Central memory CD8-positive, alpha-beta T cell (primary cell): Measurements from ENCODE around the gene PRKAR1B.

Experiments used
- ATAC-seq: fragments of 150-1000 bp; cut with Tn5 transposase; replicated peaks from 2 replicates; pipeline ENCODE4 v1.10.0; 2022; ENCODE audit warnings: mild to moderate bottlenecking, moderate FRiP score, moderate number of reproducible peaks; ENCODE audit not compliant: poor library complexity, severe bottlenecking; ENCODE audit errors: extremely low read depth
- DNase-seq, 2 donors: peaks; one replicate each; pipeline ENCODE4 v3.0.0; 2021; ENCODE audit warnings: low spot score in 2 of 2
- H3K27ac Mint-ChIP-seq: one replicate; pipeline ENCODE4 v1.8.0; 2022; ENCODE audit warnings: low read depth, mild to moderate bottlenecking, moderate library complexity, mixed read lengths
- H3K27me3 Mint-ChIP-seq: one replicate; pipeline ENCODE4 v1.8.0; 2022; ENCODE audit warnings: mixed read lengths
- H3K36me3 Mint-ChIP-seq: one replicate; pipeline ENCODE4 v1.8.0; 2022; ENCODE audit warnings: mild to moderate bottlenecking, moderate library complexity, mixed read lengths; ENCODE audit not compliant: insufficient read depth
- H3K4me1 Mint-ChIP-seq: one replicate; pipeline ENCODE4 v1.8.0; 2022; ENCODE audit warnings: mixed read lengths
- H3K4me3 Mint-ChIP-seq: one replicate; pipeline ENCODE4 v1.8.0; 2022; ENCODE audit warnings: mild to moderate bottlenecking, moderate library complexity, mixed read lengths
- H3K9me3 Mint-ChIP-seq: one replicate; pipeline ENCODE4 v1.8.0; 2022; ENCODE audit warnings: mixed read lengths

The PRKAR1B gene

GRCh38 chr7:628826-629225, 98.3 kb downstream of the PRKAR1B start:
- Mint-ChIP-seq H3K4me1 (no peaks in the 10 kb centered on the region), H3K9me3 (peaks cover 15% of the 10 kb centered on the region), H3K27me3 (no peaks in the 10 kb centered on the region), H3K4me3 (no peak overlapping the region), H3K36me3 (no peaks in the 10 kb centered on the region), H3K27ac (no peak overlapping the region)
- DNase-seq (no peak), ATAC-seq (no peak)

DNA sequence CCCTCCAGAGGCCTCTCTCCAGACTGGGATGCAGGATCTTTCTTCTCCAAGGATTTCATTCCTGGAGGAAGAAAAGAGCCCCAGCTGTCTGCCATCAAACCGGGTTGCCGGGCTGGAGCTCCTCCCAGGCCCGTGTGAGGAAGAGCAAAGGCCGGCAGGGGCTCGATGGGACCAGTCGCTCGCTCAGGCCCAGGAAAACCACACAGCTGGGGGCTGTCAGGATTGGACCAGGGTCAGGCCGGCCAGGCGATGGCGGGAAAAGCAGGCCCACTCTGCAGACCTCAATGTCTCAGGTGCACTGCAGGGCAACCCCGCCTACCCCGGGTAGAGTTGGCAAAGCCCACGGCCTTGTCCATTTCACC, 98.7 kb downstream of the PRKAR1B start:
- ATAC-seq, result no peak
- Mint-ChIP-seq H3K27ac (no peak overlapping the region), H3K27me3 (no peaks in the 10 kb centered on the region), H3K36me3 (no peaks in the 10 kb centered on the region), H3K9me3 (peaks cover 15% of the 10 kb centered on the region), H3K4me1 (no peaks in the 10 kb centered on the region), H3K4me3 (no peak overlapping the region)
- no peak for DNase-seq

DNA sequence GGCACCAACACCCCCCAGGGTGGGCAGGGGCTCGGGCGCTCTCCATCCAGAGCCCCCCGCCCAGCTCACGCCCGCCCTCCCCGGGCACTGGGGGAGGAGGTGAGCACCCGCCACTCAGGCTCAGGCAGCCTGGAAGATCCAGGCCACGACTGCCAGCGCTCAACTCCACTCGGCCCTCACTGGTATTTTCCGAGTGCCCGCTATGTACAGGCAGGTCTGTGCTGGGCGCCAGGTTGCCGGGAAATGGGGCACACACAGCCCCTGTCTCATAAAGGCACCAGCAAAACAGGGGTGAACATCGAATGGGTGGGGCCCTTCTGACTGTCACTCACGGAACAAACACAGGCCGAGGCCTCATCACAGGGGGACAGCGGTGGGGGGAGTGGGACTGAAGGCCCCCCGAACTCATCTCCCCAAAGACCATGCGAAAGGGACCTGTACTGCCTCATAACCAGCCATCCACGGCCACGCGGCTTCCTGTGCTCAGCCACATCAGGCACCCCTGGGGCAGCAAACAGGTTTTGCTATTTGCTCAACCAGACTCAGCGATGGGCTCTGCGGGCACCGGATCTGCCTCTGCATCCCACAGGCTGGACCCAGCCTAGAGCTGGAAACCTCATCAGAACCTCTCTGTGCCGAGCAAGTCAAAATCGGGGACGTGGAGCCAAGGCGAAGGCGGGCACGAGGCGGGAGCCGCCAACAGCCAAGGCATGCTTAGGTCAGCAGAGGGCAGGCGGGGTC, 99.2 kb downstream of the PRKAR1B start:
- H3K9me3 Mint-ChIP-seq, result peaks cover 15% of the 10 kb centered on the region
- H3K4me1 Mint-ChIP-seq, result no peaks in the 10 kb centered on the region
- H3K27me3 Mint-ChIP-seq, result no peaks in the 10 kb centered on the region
- no peak for ATAC-seq
- DNase-seq, result no peak
- H3K4me3 Mint-ChIP-seq, result no peak overlapping the region
- no peak overlapping the region for H3K27ac Mint-ChIP-seq
- H3K36me3 Mint-ChIP-seq, result no peaks in the 10 kb centered on the region

DNA sequence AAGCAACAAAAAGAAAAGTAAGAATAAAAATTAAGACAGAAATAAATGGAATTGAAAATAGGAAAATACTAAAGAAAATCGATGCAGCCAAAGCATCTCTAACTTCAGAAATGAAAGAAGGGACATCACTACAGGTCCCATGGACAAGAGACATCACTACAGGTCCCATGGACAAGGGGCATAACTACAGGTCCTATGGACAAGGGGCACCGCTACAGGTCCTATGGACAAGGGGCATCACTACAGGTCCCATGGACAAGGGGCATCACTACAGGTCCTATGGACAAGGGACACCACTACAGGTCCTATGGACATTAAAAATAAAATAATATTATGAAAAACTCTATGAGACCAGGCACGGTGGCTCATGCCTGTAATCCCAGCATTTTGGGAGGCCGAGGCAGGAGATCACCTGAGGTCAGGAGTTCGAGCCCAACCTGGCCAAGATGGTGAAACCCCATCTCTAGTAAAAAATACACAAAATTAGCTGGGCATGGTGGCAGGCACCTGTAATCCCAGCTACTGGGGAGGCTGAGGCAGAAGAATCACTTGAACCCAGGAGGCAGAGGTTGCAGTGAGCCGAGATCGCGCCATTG, 101.6 kb downstream of the PRKAR1B start:
- no peak for ATAC-seq
- no peaks in the 10 kb centered on the region for H3K4me1 Mint-ChIP-seq
- no peak overlapping the region for H3K27ac Mint-ChIP-seq
- DNase-seq, result no peak
- H3K4me3 Mint-ChIP-seq, result no peak overlapping the region
- no peaks in the 10 kb centered on the region for H3K27me3 Mint-ChIP-seq
- H3K9me3 Mint-ChIP-seq, result peaks cover 15% of the 10 kb centered on the region
- no peaks in the 10 kb centered on the region for H3K36me3 Mint-ChIP-seq

DNA sequence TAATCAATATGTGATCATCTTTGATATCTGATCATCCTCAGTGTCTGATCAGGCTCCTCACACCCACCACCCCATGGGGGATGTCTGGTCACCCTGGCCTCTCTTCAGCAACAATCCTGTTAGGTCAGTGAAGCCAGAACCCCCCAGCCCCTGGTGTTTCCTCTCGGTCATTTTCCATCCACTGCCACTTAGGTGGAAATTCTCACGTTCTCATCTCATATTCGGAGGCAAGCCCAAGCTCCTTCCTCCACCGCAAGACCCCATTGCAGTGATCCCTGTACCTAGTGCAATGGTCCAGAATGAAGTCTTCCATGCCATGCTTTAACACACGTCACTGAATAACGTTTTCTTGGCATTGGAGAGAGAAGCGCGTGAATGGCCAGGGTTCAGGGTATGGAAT, 103.6 kb downstream of the PRKAR1B start:
- Mint-ChIP-seq H3K27me3 (no peaks in the 10 kb centered on the region), H3K4me3 (no peak overlapping the region), H3K27ac (no peak overlapping the region), H3K4me1 (peaks cover 20% of the 10 kb centered on the region), H3K36me3 (peaks cover 2% of the 10 kb centered on the region), H3K9me3 (peaks cover 22% of the 10 kb centered on the region)
- DNase-seq, result no peak
- ATAC-seq, result no peak

- Mint-ChIP-seq H3K27ac (no peak overlapping the region), H3K4me1 (peaks cover 31% of the 10 kb centered on the region), H3K36me3 (peaks cover 4% of the 10 kb centered on the region), H3K4me3 (no peak overlapping the region), H3K27me3 (no peaks in the 10 kb centered on the region), H3K9me3 (peaks cover 22% of the 10 kb centered on the region)
- ATAC-seq (no peak), DNase-seq (no peak)
Measured at GRCh38 chr7:621572-622285, 105.4 kb downstream of the PRKAR1B start.

DNA sequence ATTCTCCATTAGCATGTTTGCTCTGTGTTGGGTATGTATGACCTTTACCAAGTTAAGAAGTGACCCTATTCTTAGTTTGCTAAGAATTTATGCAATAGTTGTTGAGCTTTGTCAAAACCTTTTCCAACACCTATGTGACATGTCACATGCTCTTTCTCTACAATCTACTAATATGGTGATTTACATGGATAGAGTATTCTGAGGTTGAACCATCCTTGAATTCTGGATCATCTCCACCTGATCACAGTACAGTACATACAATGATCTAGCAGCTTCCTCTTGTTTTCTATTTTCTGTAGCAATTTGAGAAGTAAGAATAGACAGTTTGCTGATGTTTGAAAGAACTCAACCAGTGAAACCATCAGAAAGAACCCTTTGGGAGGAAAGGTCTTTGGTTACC, 106.2 kb downstream of the PRKAR1B start:
- H3K4me3 Mint-ChIP-seq, result no peak overlapping the region
- DNase-seq, result no peak
- H3K27ac Mint-ChIP-seq, result peak overlapping the region; percentile 94

GRCh38 chr7:620056-620455, 107.0 kb downstream of the PRKAR1B start:
- Mint-ChIP-seq H3K27ac (peak overlapping the region; percentile 94), H3K27me3 (no peaks in the 10 kb centered on the region), H3K9me3 (peaks cover 14% of the 10 kb centered on the region), H3K4me1 (peaks cover 31% of the 10 kb centered on the region), H3K4me3 (peak overlapping the region; percentile 75), H3K36me3 (peaks cover 4% of the 10 kb centered on the region)
- DNase-seq (no peak), ATAC-seq (no peak)

More for the DNA sequence above, 106.2 kb downstream of the PRKAR1B start:
- H3K4me1 Mint-ChIP-seq, result peaks cover 31% of the 10 kb centered on the region
- peaks cover 19% of the 10 kb centered on the region for H3K9me3 Mint-ChIP-seq
- no peaks in the 10 kb centered on the region for H3K27me3 Mint-ChIP-seq
- no peak for ATAC-seq
- H3K36me3 Mint-ChIP-seq, result peaks cover 4% of the 10 kb centered on the region

DNA sequence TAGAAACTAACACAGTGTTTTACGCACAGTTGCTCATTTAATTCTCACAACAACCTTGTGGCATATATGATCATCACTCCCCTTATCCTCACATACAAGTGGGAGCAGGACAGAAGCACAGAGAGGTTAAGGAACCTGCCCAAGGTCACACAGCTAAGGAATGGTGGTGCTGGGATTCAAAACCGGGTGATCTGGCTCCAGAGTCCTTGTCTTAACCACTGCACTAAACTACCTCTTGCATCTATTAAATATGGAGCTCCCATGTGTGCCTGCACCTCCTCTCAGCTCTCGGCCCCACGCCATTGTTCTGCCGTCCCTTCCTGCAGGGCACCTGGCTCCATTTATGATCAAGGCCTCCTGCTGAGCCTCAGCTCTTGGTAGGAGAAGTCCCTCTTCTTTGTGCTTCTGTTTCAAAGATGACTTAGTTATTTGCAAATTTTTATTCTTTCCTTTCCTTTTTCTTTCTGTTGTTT, 107.7 kb downstream of the PRKAR1B start:
- Mint-ChIP-seq H3K4me3 (peak overlapping the region; percentile 75), H3K27ac (peak overlapping the region; percentile 94), H3K9me3 (peaks cover 8% of the 10 kb centered on the region), H3K36me3 (peaks cover 6% of the 10 kb centered on the region), H3K4me1 (peaks cover 31% of the 10 kb centered on the region), H3K27me3 (no peaks in the 10 kb centered on the region)
- no peak for DNase-seq
- no peak for ATAC-seq

- H3K27ac Mint-ChIP-seq, result peak overlapping the region; percentile 94
- H3K27me3 Mint-ChIP-seq, result no peaks in the 10 kb centered on the region
- H3K36me3 Mint-ChIP-seq, result peaks cover 6% of the 10 kb centered on the region
- DNase-seq, result peak in 1 of 2 donors; percentile 71
- H3K9me3 Mint-ChIP-seq, result peaks cover 7% of the 10 kb centered on the region
- peak overlapping the region; percentile 75 for H3K4me3 Mint-ChIP-seq
- H3K4me1 Mint-ChIP-seq, result peaks cover 31% of the 10 kb centered on the region
- ATAC-seq, result peak; percentile 98
Measured at GRCh38 chr7:618539-619367, 108.3 kb downstream of the PRKAR1B start.

GRCh38 chr7:617614-618538, 109.2 kb downstream of the PRKAR1B start:
- Mint-ChIP-seq H3K27me3 (no peaks in the 10 kb centered on the region), H3K36me3 (peaks cover 6% of the 10 kb centered on the region), H3K4me3 (peak overlapping the region; percentile 75), H3K9me3 (peaks cover 7% of the 10 kb centered on the region), H3K27ac (peak overlapping the region; percentile 94), H3K4me1 (peaks cover 31% of the 10 kb centered on the region)
- ATAC-seq, result peak; percentile 16
- no peak for DNase-seq
